22Rv1 (cell line): Measurements from ENCODE around the gene RBP5.

Experiments
- ZFX ChIP-seq: fragments of 450-650 bp; IDR thresholded peaks from 2 replicates; pipeline ENCODE4 v1.6.1; 2017; ENCODE audit warnings: antibody characterized with exemption, borderline replicate concordance
- TF ChIP-seq, protein P1 (sequence below): fragments of 450-650 bp; IDR thresholded peaks from 2 replicates; pipeline ENCODE4 v1.5.1; 2017; ENCODE audit warnings: mild to moderate bottlenecking

DNA sequence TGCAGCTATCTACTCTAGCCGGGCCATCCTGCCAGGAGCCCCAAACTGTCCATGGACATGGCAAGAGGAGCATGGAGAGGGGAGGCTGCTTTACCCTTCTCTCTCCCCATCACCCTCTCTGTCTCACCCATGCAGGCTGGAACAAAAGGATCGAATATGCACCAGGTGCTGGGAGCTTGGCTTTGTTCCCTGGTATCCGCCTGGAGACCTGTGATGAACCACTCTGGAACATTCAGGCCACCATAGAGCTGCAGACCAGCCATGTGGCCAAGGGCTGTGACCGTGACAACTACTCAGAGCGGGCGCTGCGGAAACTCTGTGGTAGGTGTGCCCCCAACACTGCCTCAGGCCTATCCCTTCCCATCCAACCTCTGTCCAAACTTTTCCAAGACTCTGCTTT is 7.4 kb upstream of the RBP5 start:
- no peak for TF ChIP-seq ZFX
- TF ChIP-seq, protein P1, sequence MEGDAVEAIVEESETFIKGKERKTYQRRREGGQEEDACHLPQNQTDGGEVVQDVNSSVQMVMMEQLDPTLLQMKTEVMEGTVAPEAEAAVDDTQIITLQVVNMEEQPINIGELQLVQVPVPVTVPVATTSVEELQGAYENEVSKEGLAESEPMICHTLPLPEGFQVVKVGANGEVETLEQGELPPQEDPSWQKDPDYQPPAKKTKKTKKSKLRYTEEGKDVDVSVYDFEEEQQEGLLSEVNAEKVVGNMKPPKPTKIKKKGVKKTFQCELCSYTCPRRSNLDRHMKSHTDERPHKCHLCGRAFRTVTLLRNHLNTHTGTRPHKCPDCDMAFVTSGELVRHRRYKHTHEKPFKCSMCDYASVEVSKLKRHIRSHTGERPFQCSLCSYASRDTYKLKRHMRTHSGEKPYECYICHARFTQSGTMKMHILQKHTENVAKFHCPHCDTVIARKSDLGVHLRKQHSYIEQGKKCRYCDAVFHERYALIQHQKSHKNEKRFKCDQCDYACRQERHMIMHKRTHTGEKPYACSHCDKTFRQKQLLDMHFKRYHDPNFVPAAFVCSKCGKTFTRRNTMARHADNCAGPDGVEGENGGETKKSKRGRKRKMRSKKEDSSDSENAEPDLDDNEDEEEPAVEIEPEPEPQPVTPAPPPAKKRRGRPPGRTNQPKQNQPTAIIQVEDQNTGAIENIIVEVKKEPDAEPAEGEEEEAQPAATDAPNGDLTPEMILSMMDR, result no peak
